CD4-positive, alpha-beta T cell treated with Interleukin-21 for 1 hour (primary cell): ENCODE measurements around the gene GHSR.

ENCODE experiments used
- DNase-seq: peaks from one replicate; pipeline ENCODE4 v3.0.0-alpha.2; 2020

Gene GHSR

DNA sequence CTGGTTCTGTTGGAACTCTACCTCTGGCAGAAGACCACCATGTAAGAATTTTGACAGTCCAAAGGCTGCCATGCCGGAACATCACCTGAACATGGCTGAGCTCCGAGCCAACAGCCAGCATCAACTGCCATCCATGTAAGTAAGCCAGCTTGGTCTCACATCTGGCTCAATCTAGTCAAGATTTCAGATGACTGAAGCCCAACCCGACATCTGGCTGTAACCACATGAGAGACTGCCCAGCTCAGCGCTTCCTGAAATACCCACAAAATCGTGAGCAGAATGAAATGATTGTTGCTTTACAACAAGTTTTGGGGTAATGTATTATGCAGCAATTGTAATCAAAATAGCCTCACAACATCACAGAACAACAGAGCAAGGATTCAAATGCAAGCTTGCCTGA is 32.9 kb downstream of the GHSR start:
- no peak for DNase-seq

GRCh38 chr3:172411478-172411947 is 36.7 kb downstream of the GHSR start:
- DNase-seq = no peak

DNA sequence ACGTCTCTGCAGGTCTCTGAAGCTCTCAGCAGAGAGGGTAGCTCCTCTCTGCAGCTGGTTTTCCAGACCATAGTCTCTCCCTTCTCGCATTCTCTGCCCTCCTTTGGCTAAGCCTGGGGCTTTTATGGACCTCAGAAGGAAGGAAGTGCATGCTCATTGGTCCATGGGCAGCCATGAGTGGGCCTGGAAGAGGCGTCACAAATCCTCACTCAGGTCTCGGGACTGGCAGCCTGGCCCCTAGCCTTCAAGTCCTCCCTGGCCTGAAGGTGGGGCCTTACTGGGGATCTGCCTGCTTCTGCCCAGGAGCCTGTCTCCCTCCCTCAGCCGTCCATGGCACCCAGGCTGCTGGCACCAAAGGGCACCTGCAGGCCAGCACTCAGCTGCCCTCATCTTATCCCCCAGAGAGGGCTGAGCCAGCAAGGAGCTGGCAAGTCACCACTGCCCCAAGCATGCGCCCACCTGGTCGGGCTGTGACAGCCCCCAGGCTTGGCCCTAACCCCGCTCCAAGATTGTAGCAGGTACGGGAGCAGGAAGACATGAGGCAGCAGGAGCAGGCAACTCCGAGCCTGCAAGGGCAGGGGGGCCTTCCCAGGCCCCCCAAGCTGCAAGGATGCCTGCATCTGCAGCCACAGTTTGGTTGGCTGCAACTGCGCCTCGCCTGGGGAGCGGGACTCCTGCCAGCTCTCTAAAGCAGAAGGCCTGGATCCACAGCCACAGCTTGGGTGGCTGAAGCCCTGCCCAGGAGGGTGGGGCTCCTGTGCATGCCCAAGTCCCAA is 37.4 kb downstream of the GHSR start:
- no peak for DNase-seq

DNA sequence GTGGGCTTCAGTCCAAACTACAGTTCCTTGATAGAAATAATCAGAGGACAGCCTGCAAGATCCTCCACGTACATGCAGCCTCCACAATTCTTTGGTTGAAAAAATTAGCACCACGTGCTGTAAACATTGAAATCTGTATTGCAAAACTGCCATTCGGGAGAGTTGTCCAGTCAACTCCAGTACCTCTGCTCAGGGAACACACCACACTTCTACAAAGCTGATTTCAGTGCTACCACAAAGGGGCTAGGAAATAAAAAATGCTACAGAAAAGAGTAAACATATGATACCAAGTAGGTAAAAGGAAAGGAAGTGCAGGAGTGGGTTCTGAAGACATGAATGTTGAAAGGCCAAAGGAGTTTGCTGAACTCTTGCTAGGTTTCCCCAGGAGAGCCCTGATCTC is 40.4 kb downstream of the GHSR start:
- no peak for DNase-seq

DNA sequence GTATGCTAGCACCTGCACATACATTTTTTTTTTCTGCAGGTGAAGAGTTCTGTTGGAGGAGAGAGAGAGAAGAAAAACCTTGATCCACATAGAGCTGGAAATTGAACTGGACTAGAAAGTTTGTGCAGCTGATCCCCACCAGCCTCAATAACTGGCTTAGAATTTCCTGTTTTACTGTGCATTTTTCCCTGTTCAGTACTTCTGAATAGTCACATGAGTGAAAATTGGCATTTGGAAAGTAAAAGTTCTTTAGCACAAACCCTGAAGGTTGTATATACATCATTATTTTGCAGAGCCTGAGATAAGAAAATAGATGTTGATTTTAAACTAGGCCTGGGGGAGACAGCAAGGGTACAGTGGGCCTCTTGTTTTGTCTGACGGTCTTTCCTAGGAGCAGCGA is 42.3 kb downstream of the GHSR start:
- no peak for DNase-seq

GRCh38 chr3:172404237-172404962 is 43.9 kb downstream of the GHSR start:
- no peak for DNase-seq

DNA sequence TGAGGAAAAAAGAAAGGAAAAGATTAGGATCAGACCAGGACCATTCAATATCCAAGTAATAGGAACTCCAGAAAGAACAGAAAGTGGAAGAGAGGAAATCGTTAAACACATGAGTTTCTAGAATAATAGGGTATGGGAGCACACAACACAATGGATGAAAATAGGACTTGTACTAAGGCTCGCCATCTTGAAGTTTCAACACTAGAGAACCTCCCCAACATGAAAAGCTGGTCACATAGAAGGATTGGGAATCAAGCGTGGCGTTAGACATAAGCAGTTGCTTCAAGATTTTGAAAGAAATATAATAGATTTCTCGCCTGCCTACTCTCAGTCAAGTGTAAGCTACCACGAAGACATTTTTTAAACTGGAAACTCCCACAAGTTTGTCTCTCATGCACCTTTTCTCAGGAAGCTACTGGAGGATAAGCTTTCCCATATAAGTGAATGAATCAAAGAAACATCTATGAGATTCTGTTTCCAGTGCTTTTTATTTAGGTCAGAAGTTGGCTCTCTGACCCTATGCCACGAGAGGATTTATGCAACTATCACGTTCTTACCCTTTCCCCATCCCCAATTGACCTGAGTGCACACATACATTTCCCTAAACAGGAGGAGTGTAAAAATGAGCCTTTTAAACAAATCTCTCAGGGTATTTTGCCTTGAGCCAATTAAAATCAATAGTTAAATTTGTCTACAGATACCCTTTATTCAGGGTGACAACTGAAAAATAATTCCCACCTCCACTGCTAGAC is 45.2 kb downstream of the GHSR start:
- DNase-seq = no peak

GRCh38 chr3:172402090-172402489 is 46.2 kb downstream of the GHSR start:
- DNase-seq = no peak

DNA sequence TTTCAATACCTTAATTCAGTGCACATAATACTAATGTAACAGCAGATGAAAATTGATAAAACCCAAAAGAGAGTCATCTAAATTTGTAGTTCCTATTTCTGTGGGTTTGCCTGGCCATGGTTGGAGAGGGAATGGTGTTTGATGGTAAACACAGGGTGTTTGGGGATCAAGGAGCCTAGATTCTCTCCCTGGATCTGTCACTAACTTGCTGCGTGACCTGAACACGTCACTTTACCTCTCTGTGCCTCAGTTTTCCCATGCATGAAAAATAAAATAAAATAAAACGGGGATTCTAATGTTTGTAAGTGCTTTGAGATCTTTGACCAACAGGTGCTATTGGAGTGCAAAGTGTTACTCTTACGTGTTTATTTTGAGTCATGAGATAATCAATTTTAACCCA is 49.8 kb downstream of the GHSR start:
- no peak for DNase-seq

DNA sequence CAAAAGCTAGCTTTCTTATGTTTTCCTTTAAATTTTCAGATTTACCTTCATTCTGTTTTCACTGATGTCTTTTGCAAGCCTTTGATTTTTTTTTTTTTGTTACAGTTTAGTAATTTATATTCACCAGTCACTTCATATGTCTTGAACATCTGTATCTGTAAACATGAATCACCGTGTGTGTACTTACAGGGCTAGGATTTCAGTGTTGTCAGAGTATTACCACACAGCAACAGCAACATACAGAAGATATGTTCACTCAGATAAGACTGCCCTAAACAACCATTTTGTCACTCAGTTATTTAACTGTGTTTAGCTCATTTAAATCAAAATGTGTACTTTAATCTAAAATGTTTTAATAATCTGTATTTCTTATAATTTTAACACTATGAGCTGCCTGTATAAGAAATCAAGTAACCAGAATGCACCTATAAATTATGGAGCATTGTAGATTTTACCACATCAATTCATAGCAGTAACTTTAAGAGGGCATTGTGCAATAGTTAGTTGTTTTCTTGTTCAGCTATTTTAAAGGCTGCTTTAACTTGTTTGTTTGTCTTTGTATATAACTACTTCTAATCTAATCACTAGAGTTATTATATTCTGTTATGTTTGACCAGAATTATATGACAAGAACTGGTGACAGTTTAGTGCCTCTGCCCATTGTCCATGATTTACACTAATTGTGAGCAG is 50.4 kb downstream of the GHSR start:
- no peak for DNase-seq

DNA sequence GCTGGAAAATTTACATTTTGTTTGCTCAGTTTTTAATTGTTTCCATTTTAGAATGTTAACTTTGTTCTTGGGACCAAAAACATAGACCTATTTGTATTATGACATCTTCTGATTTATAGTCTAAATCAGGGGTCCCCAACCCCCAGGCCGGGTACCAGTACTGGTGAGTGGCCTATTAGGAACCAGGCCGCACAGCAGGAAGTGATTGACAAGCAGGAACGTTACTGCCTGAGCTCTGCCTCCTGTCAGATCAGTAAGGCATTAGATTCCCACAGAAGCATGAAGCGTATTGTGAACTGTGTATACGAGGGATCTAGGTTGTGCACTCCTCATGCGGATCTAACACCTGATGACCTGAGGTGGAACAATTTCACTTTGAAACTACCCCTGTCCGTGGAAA is 51.9 kb downstream of the GHSR start:
- no peak for DNase-seq

DNA sequence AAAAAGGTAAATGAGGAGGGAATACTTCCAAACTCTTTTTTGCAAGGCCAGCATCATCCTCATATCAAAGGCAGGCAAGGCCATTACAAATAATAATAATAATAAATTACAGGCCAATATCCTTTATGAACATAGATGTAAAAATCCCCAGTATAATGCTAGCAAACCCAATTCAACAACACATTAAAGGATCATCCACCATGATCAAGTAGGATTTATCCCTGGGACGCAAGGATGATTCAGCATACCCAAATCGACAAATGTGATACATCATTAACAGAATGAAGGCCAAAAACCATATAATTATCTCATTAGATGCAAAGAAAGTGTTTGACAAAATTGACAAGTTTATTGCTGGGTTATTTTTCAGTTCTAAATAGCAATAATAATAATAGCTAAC is 53.6 kb downstream of the GHSR start:
- no peak for DNase-seq
